ENCODE measurements around the gene KCNQ1. TPM values are rescaled to one million over a fixed set of nuclear protein-coding genes. Genes with fewer than 3 reads are reported as not detected.

The KCNQ1 gene
- total RNA-seq, 1 experiment from 2014 or later = 2.3 TPM

GRCh38 chr11:2645779-2646118, 200.9 kb downstream of the KCNQ1 start:
- no peak overlapping the region for H2BK120ac ChIP-seq (ENCODE audit: low read depth, low read length, poor library complexity, severe bottlenecking)
- peaks cover 42% of the 10 kb centered on the region for H3K9me3 ChIP-seq (ENCODE audit: control insufficient read depth, low read depth, low read length)
- no peaks in the 10 kb centered on the region for H3K79me1 ChIP-seq (ENCODE audit: insufficient read depth, low read depth, low read length, poor library complexity, severe bottlenecking)
- H3K14ac ChIP-seq (ENCODE audit: insufficient read depth, low read length) = no peak overlapping the region
- no peak overlapping the region for H4K91ac ChIP-seq (ENCODE audit: insufficient read length, low read depth, low read length)
- no peak overlapping the region for H3K27ac ChIP-seq (ENCODE audit: insufficient read length, low read depth, low read length)
- H2AFZ ChIP-seq (ENCODE audit: low read length) = no peak overlapping the region
- H3K4me3 Mint-ChIP-seq = no peak overlapping the region
- WGBS (ENCODE audit: extremely low coverage, insufficient read length, low lambda C conversion rate) = no CpG with 5 or more reads among the region's 1 CpG
- H3K79me2 ChIP-seq (ENCODE audit: insufficient read depth, low read length) = no peaks in the 10 kb centered on the region
- no peak for DNase-seq
- TF ChIP-seq CTCF (conservative IDR thresholded peaks at IDR 0.05) = peak; percentile 22; the same call in 1 of the 3 replicates
- H2BK20ac ChIP-seq (ENCODE audit: low read depth, low read length, poor library complexity, severe bottlenecking) = no peak overlapping the region
- no peak overlapping the region for H2BK15ac ChIP-seq (ENCODE audit: low read depth, low read length)
- peaks cover 98 to 100% of the 10 kb centered on the region in 2 experiments for H3K9me3 Mint-ChIP-seq
- H3K56ac ChIP-seq (ENCODE audit: insufficient read length, low read depth, low read length) = no peak overlapping the region
- H3K4me2 ChIP-seq (ENCODE audit: insufficient read depth, insufficient read length, low read length) = no peak overlapping the region
- H4K8ac ChIP-seq (replicated peaks; ENCODE audit: insufficient read length, low read depth, low read length) = no peak overlapping the region
- H3K27me3 ChIP-seq (ENCODE audit: insufficient read depth, low read length) = peaks cover 2% of the 10 kb centered on the region; the same call in 1 of the 2 replicates
- no peak overlapping the region for H3K9ac ChIP-seq (ENCODE audit: extremely low read depth, insufficient read length, low read length)
- no peak overlapping the region for H2BK5ac ChIP-seq (ENCODE audit: insufficient read length, low read length)
- H3K4me1 ChIP-seq (ENCODE audit: insufficient read depth, low read length) = no peaks in the 10 kb centered on the region
- H3K23me2 ChIP-seq (ENCODE audit: insufficient read length, low read depth, low read length, poor library complexity, severe bottlenecking) = no peaks in the 10 kb centered on the region
- H2BK12ac ChIP-seq (ENCODE audit: insufficient read length, low read depth, low read length) = no peak overlapping the region
- H3T11ph ChIP-seq (ENCODE audit: low read length) = no peak overlapping the region
- peaks cover 96% of the 10 kb centered on the region for H3K27me3 Mint-ChIP-seq (ENCODE audit: low read depth)
- H4K5ac ChIP-seq (ENCODE audit: insufficient read length, low read depth, low read length) = no peak overlapping the region
- H3K23ac ChIP-seq (ENCODE audit: insufficient read length, low read depth, low read length) = no peak overlapping the region
- H3K27ac Mint-ChIP-seq = no peak overlapping the region
- no peaks in the 10 kb centered on the region for H4K20me1 ChIP-seq (ENCODE audit: control insufficient read depth, insufficient read depth, insufficient read length)
- H3K4me1 Mint-ChIP-seq = no peaks in the 10 kb centered on the region
- H3K4ac ChIP-seq (ENCODE audit: low read depth, low read length) = no peak overlapping the region
- H3K18ac ChIP-seq (ENCODE audit: insufficient read length, low read depth, low read length) = no peak overlapping the region
- peaks cover 39 to 65% (median 51%) of the 10 kb centered on the region in 3 experiments for H3K36me3 Mint-ChIP-seq (ENCODE audit: insufficient read depth in 1 of 3, low read depth in 3 of 3)
- no peak overlapping the region for H2AK5ac ChIP-seq (ENCODE audit: insufficient read length, low read length)

All from H9 (cell line).